Endothelial cell of umbilical vein (primary cell): ENCODE data around the gene MTMR6. TPM values are rescaled to one million over a fixed set of nuclear protein-coding genes. Genes with fewer than 3 reads are reported as not detected.

Experiments used
- BruUV-seq: library from RNA; stranded (reverse); fragments of 400-500 nt; replicated peaks from 2 replicates; lab custom pipeline; 2021; lab: Mats Ljungman, UMichigan
- CTCF ChIA-PET: fragments of 300-600, 350-600 bp; sonication (Branson Sonifier 250); formaldehyde crosslinking; loops from one replicate; lab custom pipeline; 2021; ENCODE audit warnings: antibody characterized with exemption, inconsistent platforms; lab: Charles Lee
- POLR2A ChIA-PET: fragments of 300-600, 350-600 bp; sonication (Branson Sonifier 250); formaldehyde crosslinking; loops from one replicate; lab custom pipeline; 2021; ENCODE audit warnings: antibody characterized with exemption, inconsistent platforms; lab: Charles Lee
- DNase-seq: peaks from one replicate; pipeline ENCODE4 v3.0.0-alpha.2; 2011; ENCODE audit warnings: low read depth, low spot score
- FAIRE-seq: peaks from 2 replicates; lab custom pipeline; 2011; peaks lifted over from hg19 to GRCh38; lab: Jason Lieb, UNC
- H2AFZ ChIP-seq: 2 replicates; pipeline ENCODE4 v1.6.0; 2012; ENCODE audit warnings: low read depth, low read length, control low read depth, inconsistent platforms
- H3K27ac ChIP-seq: 2 replicates; pipeline ENCODE4 v1.5.1; 2011; ENCODE audit warnings: low read depth, mild to moderate bottlenecking, control low read depth, low read length, moderate library complexity; ENCODE audit not compliant: insufficient read depth
- H3K27me3 ChIP-seq, 2 experiments: 2 replicates each; pipeline versions ENCODE4 v1.6.0 to v1.6.1; 2011; ENCODE audit warnings: low read length in 2 of 2, mixed read lengths in 1 of 2; ENCODE audit not compliant: control insufficient read depth in 2 of 2, insufficient read depth in 2 of 2
- H3K36me3 ChIP-seq, 2 experiments: 2 replicates in 1 of 2; 3 replicates in 1 of 2; pipeline ENCODE4 v1.5.1; 2011; ENCODE audit warnings: low read length in 2 of 2, mild to moderate bottlenecking in 1 of 2, moderate library complexity in 1 of 2; ENCODE audit not compliant: control insufficient read depth in 2 of 2, insufficient read depth in 2 of 2; ENCODE audit errors: extremely low read depth in 1 of 2
- H3K4me1 ChIP-seq: 3 replicates; pipeline ENCODE4 v1.5.1; 2011; ENCODE audit warnings: mild to moderate bottlenecking, low read length; ENCODE audit not compliant: control insufficient read depth, insufficient read depth; ENCODE audit errors: extremely low read depth
- H3K4me2 ChIP-seq: 2 replicates; pipeline ENCODE4 v1.6.1; 2011; ENCODE audit warnings: low read length, control low read depth, mixed read lengths; ENCODE audit not compliant: insufficient read depth
- H3K4me3 ChIP-seq, 3 experiments: fragments of 200-600 bp in 1 of 3; sonication (generic), shearing (Covaris generic) in 1 of 3; replicated peaks in 1 of 3; 2 replicates each; pipeline ENCODE4 v1.5.1; 2011 to 2016; ENCODE audit warnings: control low read depth in 3 of 3, low read length in 3 of 3, mild to moderate bottlenecking in 2 of 3, inconsistent platforms in 1 of 3, low read depth in 1 of 3, moderate library complexity in 1 of 3; ENCODE audit not compliant: insufficient read depth in 1 of 3
- H3K79me2 ChIP-seq: 2 replicates; pipeline ENCODE4 v1.6.0; 2012; ENCODE audit warnings: low read length, inconsistent platforms; ENCODE audit not compliant: control insufficient read depth, insufficient read depth
- H3K9ac ChIP-seq: replicated peaks from 2 replicates; pipeline ENCODE3; 2011; ENCODE audit warnings: low read length, control low read depth; ENCODE audit not compliant: insufficient read depth; ENCODE audit errors: extremely low read depth
- H3K9me1 ChIP-seq: replicated peaks from 3 replicates; pipeline ENCODE4 v1.6.0; 2011; ENCODE audit warnings: mild to moderate bottlenecking, low read length; ENCODE audit not compliant: control insufficient read depth, insufficient read depth; ENCODE audit errors: extremely low read depth
- H3K9me3 ChIP-seq: replicated peaks from 2 replicates; pipeline ENCODE4 v1.5.1; 2012; ENCODE audit warnings: low read length, inconsistent platforms; ENCODE audit not compliant: control insufficient read depth, insufficient read depth
- H4K20me1 ChIP-seq: replicated peaks from 2 replicates; pipeline ENCODE3; 2011; ENCODE audit warnings: mild to moderate bottlenecking, low read length; ENCODE audit not compliant: control insufficient read depth, insufficient read depth; ENCODE audit errors: extremely low read depth
- EZH2 ChIP-seq: IDR thresholded peaks from 2 replicates; pipeline ENCODE4 v1.6.1; 2012; ENCODE audit warnings: borderline replicate concordance, low read depth, mild to moderate bottlenecking, moderate library complexity, low read length, inconsistent platforms; ENCODE audit not compliant: severe bottlenecking
- GATA2 ChIP-seq: IDR thresholded peaks from 2 replicates; pipeline ENCODE4 v1.7.0; 2011; ENCODE audit warnings: low read depth, mild to moderate bottlenecking, moderate library complexity, mixed read lengths, low read length; ENCODE audit not compliant: insufficient read length, insufficient read depth
- JUN ChIP-seq: IDR thresholded peaks from 2 replicates; pipeline ENCODE4 v1.6.1; 2011; ENCODE audit warnings: borderline replicate concordance, low read depth; ENCODE audit not compliant: insufficient read length, insufficient read depth
- MYC ChIP-seq: IDR thresholded peaks from one replicate; pipeline ENCODE4 v1.6.1; 2011; ENCODE audit warnings: mild to moderate bottlenecking, low read depth, low read length
- POLR2A ChIP-seq: IDR thresholded peaks from 2 replicates; pipeline ENCODE4 v1.6.1; 2012; ENCODE audit warnings: low read depth, mild to moderate bottlenecking, control low read depth, low read length
- dilution Hi-C: fragments of 300-500 bp; cut with MboI; formaldehyde crosslinking; loops from one replicate; pipeline ENCODE4 v1.15.0; 2019; ENCODE audit warnings: low sequenced_read_pairs; ENCODE audit not compliant: extremely low pct_ligation_motif_present
- intact Hi-C: fragments of 100-400 bp; cut with micrococcal nuclease; formaldehyde crosslinking; loops from one replicate; pipeline ENCODE4 v1.10.0; 2022
- polyA plus RNA-seq, 4 experiments: library from polyadenylated mRNA; depleted of rRNA in 3 of 4; stranded (reverse) in 3 of 4; unstranded in 1 of 4; fragments of >200 nt; gene quantifications; 2 replicates each; pipeline versions ENCODE4 v1.2.1 to v1.2.3, GENCODE V29; 2011 to 2012; ENCODE audit warnings: missing spikeins in 1 of 4
- total RNA-seq: library from RNA; stranded (reverse); gene quantifications from 2 replicates; pipeline ENCODE4 v1.2.3, GENCODE V29; 2021
- TF ChIP-seq, protein P1 (sequence below): IDR thresholded peaks from 2 replicates; pipeline ENCODE4 v1.6.1; 2011; ENCODE audit not compliant: insufficient read depth, insufficient read length
- TF ChIP-seq, protein P2 (sequence below), 2 donors: IDR thresholded peaks; 1 replicate in 1 of 2; 2 replicates in 1 of 2; pipeline ENCODE4 v1.5.1; 2011; ENCODE audit warnings: low read length in 2 of 2, mild to moderate bottlenecking in 2 of 2, moderate library complexity in 2 of 2, control low read depth in 1 of 2, inconsistent platforms in 1 of 2, low read depth in 1 of 2; ENCODE audit not compliant: insufficient read depth in 1 of 2; ENCODE audit errors: extremely low read depth in 1 of 2

Gene MTMR6
- total and polyA plus RNA-seq, 2 donors (not counting 3 experiments of a cell fraction or from before 2014, with no cell fraction given), result 10.2 to 20.9 TPM

DNA sequence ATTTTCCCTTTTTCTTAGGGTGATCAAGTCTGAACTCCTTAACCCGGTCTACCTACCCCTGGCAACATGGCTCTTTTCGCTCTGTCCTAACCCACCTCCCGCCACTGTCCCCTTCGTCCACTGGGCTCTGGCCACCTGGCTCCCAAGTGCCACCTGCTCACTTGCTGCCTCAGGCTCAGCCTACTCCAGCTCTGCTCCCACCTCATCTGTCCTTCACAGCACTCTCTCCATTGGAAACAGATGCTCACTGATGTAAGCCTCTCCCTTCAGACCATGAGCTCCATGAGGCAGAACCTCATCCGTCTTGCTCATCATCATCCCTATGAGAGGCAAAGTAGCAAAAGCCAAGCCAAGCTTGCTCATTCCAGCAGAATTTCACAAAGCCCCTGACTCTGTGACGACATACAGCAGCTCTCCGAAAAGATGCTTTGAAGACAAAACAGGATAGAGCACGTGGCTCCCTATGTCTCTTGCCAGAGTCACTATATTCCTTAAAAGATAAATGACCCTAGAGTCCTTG is 79.9 kb downstream of the MTMR6 start:
- no peak overlapping the region for H3K9ac ChIP-seq
- DNase-seq (no peak), FAIRE-seq (no peak)
- H3K9me3 ChIP-seq, result no peaks in the 10 kb centered on the region
- H3K27me3 ChIP-seq, result peaks cover 0 to 1% of the 10 kb centered on the region in 2 experiments
- H4K20me1 ChIP-seq, result no peaks in the 10 kb centered on the region
- CTCF ChIA-PET, result no interaction called here
- no peak overlapping the region for H3K4me3 ChIP-seq
- H3K4me2 ChIP-seq, result no peak overlapping the region
- POLR2A ChIA-PET, result no interaction called here
- no peak for TF ChIP-seq JUN
- TF ChIP-seq, protein P1, sequence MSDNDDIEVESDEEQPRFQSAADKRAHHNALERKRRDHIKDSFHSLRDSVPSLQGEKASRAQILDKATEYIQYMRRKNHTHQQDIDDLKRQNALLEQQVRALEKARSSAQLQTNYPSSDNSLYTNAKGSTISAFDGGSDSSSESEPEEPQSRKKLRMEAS, result no peak
- H3K36me3 ChIP-seq, result no peaks in the 10 kb centered on the region
- no peak overlapping the region for H2AFZ ChIP-seq
- H3K27ac ChIP-seq, result no peak overlapping the region
- no peaks in the 10 kb centered on the region for H3K4me1 ChIP-seq
- BruUV-seq, result no TSS peak
- H3K9me1 ChIP-seq, result no peaks in the 10 kb centered on the region
- dilution Hi-C loops, result no loop called here
- H3K79me2 ChIP-seq, result no peaks in the 10 kb centered on the region
- intact Hi-C loops, result no loop called here

DNA sequence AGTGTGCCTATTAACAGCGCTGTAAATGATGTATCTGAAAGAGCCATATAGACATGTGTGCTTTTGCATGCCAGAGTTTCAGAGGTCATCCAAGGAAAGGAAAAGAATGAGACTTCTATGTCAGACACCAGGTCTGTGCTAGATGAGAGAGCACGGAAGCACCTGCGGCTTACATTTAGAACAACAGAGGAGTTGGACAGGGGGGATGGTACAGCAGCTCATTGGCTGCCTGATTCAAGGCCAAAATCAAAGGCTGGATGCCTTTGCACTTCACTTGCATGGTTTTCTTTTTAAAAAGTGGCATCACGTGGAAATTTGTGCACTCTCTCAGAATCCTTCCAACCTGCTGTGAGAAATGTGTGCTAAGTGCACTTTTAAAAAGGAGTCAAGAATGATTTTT is 82.4 kb downstream of the MTMR6 start:
- Histone ChIP-seq H3K4me1 (no peaks in the 10 kb centered on the region), H3K9ac (no peak overlapping the region), H3K27me3 (peaks cover 0 to 1% of the 10 kb centered on the region in 2 experiments), H3K9me3 (no peaks in the 10 kb centered on the region), H3K27ac (no peak overlapping the region), H2AFZ (no peak overlapping the region), H3K36me3 (no peaks in the 10 kb centered on the region), H3K4me3 (no peak overlapping the region), H3K9me1 (no peaks in the 10 kb centered on the region), H3K79me2 (no peaks in the 10 kb centered on the region), H4K20me1 (no peaks in the 10 kb centered on the region), H3K4me2 (no peak overlapping the region)
- TF ChIP-seq MYC, result no peak
- no peak for TF ChIP-seq POLR2A
- no peak for TF ChIP-seq EZH2
- TF ChIP-seq, protein P2, sequence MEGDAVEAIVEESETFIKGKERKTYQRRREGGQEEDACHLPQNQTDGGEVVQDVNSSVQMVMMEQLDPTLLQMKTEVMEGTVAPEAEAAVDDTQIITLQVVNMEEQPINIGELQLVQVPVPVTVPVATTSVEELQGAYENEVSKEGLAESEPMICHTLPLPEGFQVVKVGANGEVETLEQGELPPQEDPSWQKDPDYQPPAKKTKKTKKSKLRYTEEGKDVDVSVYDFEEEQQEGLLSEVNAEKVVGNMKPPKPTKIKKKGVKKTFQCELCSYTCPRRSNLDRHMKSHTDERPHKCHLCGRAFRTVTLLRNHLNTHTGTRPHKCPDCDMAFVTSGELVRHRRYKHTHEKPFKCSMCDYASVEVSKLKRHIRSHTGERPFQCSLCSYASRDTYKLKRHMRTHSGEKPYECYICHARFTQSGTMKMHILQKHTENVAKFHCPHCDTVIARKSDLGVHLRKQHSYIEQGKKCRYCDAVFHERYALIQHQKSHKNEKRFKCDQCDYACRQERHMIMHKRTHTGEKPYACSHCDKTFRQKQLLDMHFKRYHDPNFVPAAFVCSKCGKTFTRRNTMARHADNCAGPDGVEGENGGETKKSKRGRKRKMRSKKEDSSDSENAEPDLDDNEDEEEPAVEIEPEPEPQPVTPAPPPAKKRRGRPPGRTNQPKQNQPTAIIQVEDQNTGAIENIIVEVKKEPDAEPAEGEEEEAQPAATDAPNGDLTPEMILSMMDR (IDR thresholded peaks at IDR 0.05; ENCODE audit: extremely low read depth in 1 of 2, insufficient read depth in 1 of 2, low read depth in 1 of 2, low read length in 2 of 2), result no peak
- TF ChIP-seq, protein P1, result no peak
- no peak for TF ChIP-seq GATA2
- ChIA-PET CTCF (interaction anchor here (0.6 kb wide), 1 partner anchor 192 kb away, joined by 6 read pairs; no protein-coding TSS in a partner anchor), POLR2A (no interaction called here)
- FAIRE-seq, result no peak
- DNase-seq, result no peak
- no TSS peak for BruUV-seq
- intact Hi-C loops, result no loop called here
- dilution Hi-C loops, result no loop called here
